Heart right ventricle (tissue), 16 donors: ENCODE data around the gene SDCBP2. TPM values are rescaled to one million over a fixed set of nuclear protein-coding genes. Genes with fewer than 3 reads are reported as not detected.
A peak's percentile ranks its signal among the peaks of the same experiment; 100 is the strongest.

Experiments used
- ATAC-seq, 8 donors: fragments of 200-7000 bp; cut with Tn5 transposase; one replicate each; pipeline ENCODE4 v1.9.1; 2020; ENCODE audit warnings: mild to moderate bottlenecking in 8 of 8, moderate library complexity in 8 of 8, moderate number of reproducible peaks in 1 of 8
- DNase-seq, 2 donors: peaks; one replicate each; pipeline ENCODE4 v3.0.0-alpha.2; 2020
- H3K27ac ChIP-seq, 10 donors: fragments of 200-600 bp; sonication (generic) in 2 of 10; one replicate each; pipeline versions ENCODE4 v1.5.0 to v1.8.0; 2020 to 2022; ENCODE audit warnings: mild to moderate bottlenecking in 3 of 10
- H3K27me3 ChIP-seq, 7 donors: fragments of 200-600 bp; one replicate each; pipeline ENCODE4 v1.8.0; 2021 to 2022; ENCODE audit warnings: mild to moderate bottlenecking in 2 of 7
- H3K36me3 ChIP-seq, 9 donors: fragments of 200-600 bp; sonication (generic) in 1 of 9; one replicate each; pipeline versions ENCODE4 v1.5.0 to v1.8.0; 2020 to 2022; ENCODE audit warnings: mild to moderate bottlenecking in 2 of 9
- H3K4me1 ChIP-seq, 9 donors: fragments of 200-600 bp; sonication (generic) in 1 of 9; one replicate each; pipeline versions ENCODE4 v1.5.0 to v1.8.0; 2020 to 2022; ENCODE audit warnings: mild to moderate bottlenecking in 4 of 9
- H3K4me3 ChIP-seq, 10 donors: fragments of 200-600 bp; sonication (generic) in 2 of 10; one replicate each; pipeline versions ENCODE4 v1.5.0 to v1.8.0; 2020 to 2022; ENCODE audit warnings: mild to moderate bottlenecking in 7 of 10, moderate library complexity in 2 of 10
- H3K9me3 ChIP-seq, 11 donors: fragments of 200-600 bp in 10 of 11; sonication (generic) in 2 of 11; one replicate each; pipeline versions ENCODE4 v1.5.0 to v1.8.0; 2013 to 2022; ENCODE audit warnings: mild to moderate bottlenecking in 2 of 11, control low read depth in 1 of 11, moderate library complexity in 1 of 11
- CTCF ChIP-seq, 9 donors: fragments of 200-600 bp; sonication (generic) in 2 of 9; IDR thresholded peaks; one replicate each; pipeline versions ENCODE4 v1.5.0 to v1.8.0; 2021 to 2022; ENCODE audit warnings: antibody characterized with exemption in 9 of 9, mild to moderate bottlenecking in 5 of 9, moderate library complexity in 1 of 9
- WGBS, 2 donors: extraction: QIAGEN DNeasy Blood & Tissue Kit; methylation state at CpG; one replicate each; pipeline ENCODE4 v1.1.7; 2013; ENCODE audit warnings: inconsistent platforms in 1 of 2; 5-methylcytosine and 5-hydroxymethylcytosine counted together
- intact Hi-C, 10 donors: fragments of 100-400 bp; cut with DNase I; formaldehyde crosslinking; loops; one replicate each; pipeline versions ENCODE4 v1.11.1 to v1.14.2; 2022
- polyA plus RNA-seq, 2 donors: library from polyadenylated mRNA; stranded (reverse); fragments of 200-250 nt; gene quantifications; one replicate each; pipeline ENCODE4 v1.2.3, GENCODE V29; 2013
- total RNA-seq, 10 donors: library from RNA; stranded (reverse); fragmentation: NEBNext Ultra II Directional in 3 of 10; extraction: Animal tissue kit (Norgen Biotek cat#: 25700) in 3 of 10; gene quantifications; one replicate each; pipeline versions ENCODE4 v1.2.1 to v1.2.4, GENCODE V29; 2021 to 2023
- donor health status: Arrhythmogenic right ventricular cardiomyopathy.
- donor health status: ischemic (EF 13 %, LVEDD 7.1; RV severe dilation, severe dysfunction).
- donor health status: healthy with polysubstance abuse.
- donor health status: DM: no; HTN: yes; CAD: no.
- donor health status: DM: no; HTN: no; CAD: no.
- donor health status: ischemic (EF 25% LVEDD 6.9; RV normal size, moderate dysfunction).
- donor health status: ischemic (EF 25% LVEDD 5.7; RV mildly dilated, moderate dysfunction).
- donor health status: healthy.
- donor health status: DM: yes; HTN: yes; CAD: no.
- donor health status: Ischemic cardiomyopathy.
- donor health status: ischemic (EF 35%, LVEDD 5.7; RV mildly dilated, moderate dysfunction).
- donor health status: nonischemic (EF 11% LVEDD 7.7; RV severe dilation, severe dysfunction).
- donor health status: DM: yes; HTN: yes; CAD: no.
- donor health status: PGD.
- donor health status: ischemic (EF 29% LVEDD 5.4; RV normal size, mild dysfunction).
- donor health status: nonischemic (EF 23%, LVEDD 6.1; RV moderate dilation, normal function).

Gene SDCBP2
- total and polyA plus RNA-seq, 12 donors, result 0.62 to 4.3 (median 2.0) TPM

DNA sequence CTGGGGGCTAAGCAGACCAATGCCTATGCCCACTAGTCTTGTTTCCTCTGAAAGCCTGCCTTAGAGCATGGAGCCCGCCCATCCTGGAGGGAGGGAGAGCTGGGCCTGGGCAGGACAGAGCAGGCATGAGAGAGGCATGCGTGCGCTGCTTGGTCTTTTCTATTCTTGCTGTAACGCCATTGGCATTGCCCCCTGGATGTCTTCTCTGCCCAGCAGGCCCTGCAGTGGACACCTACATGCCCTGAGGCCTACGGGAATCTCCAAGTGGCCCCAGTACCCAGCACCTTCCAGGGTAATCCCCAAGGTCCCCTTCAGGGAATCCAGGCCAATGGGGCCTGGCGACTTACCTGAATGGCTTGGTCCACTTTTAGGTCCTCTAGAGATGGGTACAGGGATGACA is 8.9 kb downstream of the SDCBP2 start:
- Histone ChIP-seq H3K27ac (peak overlapping the region in 4 of 10 donors; percentile 10 to 99 (median 94)), H3K4me3 (no peak overlapping the region), H3K27me3 (no peaks in the 10 kb centered on the region), H3K4me1 (peaks cover 6 to 51% (median 35%) of the 10 kb centered on the region in 9 donors), H3K9me3 (no peaks in the 10 kb centered on the region), H3K36me3 (no peaks in the 10 kb centered on the region)
- no peak for ATAC-seq
- no peak for DNase-seq
- TF ChIP-seq CTCF (IDR thresholded peaks at IDR 0.05), result no peak
- intact Hi-C loops, result no loop called here
- WGBS, 2 donors, result 94% methylated on average over 6 of the region's 6 CpGs

DNA sequence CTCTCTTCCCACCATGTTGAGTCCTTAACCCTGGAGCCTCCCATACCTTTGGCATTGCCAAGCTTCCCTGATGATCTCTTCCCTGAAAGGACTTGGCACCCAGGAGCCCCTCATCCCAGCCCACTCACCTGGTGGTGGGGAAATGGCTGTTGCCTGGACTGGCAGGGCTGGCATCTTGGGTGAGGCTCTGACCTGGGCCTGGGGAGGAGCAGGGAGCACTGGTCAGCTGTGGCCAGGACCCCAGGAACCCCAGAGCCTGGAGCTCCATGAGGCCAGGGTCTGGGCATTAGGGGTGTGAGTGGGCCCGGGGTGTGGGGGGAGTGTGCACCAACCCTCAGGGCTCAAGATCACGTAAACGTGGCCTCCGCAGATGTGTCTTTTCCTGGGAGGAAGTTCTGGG is 9.5 kb downstream of the SDCBP2 start:
- intact Hi-C loops, result no loop called here
- peak overlapping the region in 3 of 10 donors; percentile 9 to 99 (median 89) for H3K27ac ChIP-seq
- H3K4me3 ChIP-seq, result no peak overlapping the region
- H3K4me1 ChIP-seq, result peaks cover 2 to 45% (median 30%) of the 10 kb centered on the region in 9 donors
- ATAC-seq (no peak), DNase-seq (no peak)
- H3K27me3 ChIP-seq, result no peaks in the 10 kb centered on the region
- WGBS, 2 donors, result 83 to 96% methylated on average over 4 of the region's 4 CpGs
- H3K36me3 ChIP-seq, result no peaks in the 10 kb centered on the region
- H3K9me3 ChIP-seq, result no peaks in the 10 kb centered on the region
- no peak for TF ChIP-seq CTCF (IDR thresholded peaks at IDR 0.05)

GRCh38 chr20:1319051-1319450 is 9.9 kb downstream of the SDCBP2 start:
- ATAC-seq (no peak), DNase-seq (no peak)
- H3K4me3 ChIP-seq, result no peak overlapping the region
- no peak for TF ChIP-seq CTCF (IDR thresholded peaks at IDR 0.05)
- H3K27me3 ChIP-seq, result no peaks in the 10 kb centered on the region
- intact Hi-C loops, result no loop called here
- peak overlapping the region in 2 of 10 donors; percentile 9 to 99 for H3K27ac ChIP-seq
- H3K36me3 ChIP-seq, result no peaks in the 10 kb centered on the region
- H3K4me1 ChIP-seq, result peaks cover 2 to 44% (median 29%) of the 10 kb centered on the region in 9 donors
- H3K9me3 ChIP-seq, result no peaks in the 10 kb centered on the region
- 75 to 81% methylated on average over 4 of the region's 4 CpGs for WGBS, 2 donors

DNA sequence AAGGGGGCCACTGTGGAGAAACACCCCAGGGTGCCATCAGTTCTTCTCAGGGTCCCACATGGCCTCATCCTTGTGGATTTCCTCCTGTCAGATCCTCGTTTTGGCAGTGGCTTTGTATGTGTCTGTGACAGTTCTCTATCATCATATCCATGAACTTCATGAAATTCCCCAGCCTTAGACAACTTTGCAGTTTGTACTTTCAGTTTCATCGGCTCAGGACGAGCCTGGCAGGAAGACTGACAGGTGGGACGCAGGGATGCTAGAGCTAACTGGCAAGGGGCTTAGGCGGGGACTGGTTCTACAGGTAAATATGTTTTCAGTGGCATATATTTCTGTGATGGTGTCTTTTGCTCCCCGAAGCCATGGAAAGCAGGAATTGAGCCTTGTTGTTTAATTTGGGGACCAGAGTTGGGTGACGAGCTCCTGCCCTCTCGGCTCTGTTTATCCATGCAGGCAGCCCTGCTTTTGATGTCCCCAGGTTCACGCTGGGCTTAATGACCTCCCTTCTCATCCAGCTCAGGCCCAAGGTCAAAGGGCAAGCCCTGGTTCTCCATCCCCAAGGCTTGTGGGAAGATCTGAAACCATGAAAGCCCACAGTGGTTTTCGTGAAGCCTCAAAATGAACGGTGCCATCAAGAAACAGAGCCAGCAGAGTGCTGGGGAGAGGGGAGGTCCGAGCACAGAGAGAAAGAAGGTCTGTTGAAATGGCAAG is 11.2 kb downstream of the SDCBP2 start:
- no peak for ATAC-seq
- 65 to 66% methylated on average over 12 of the region's 12 CpGs for WGBS, 2 donors
- intact Hi-C loops, result no loop called here
- H3K9me3 ChIP-seq, result no peaks in the 10 kb centered on the region
- DNase-seq, result no peak
- TF ChIP-seq CTCF (IDR thresholded peaks at IDR 0.05), result no peak
- peaks cover 0 to 43% (median 32%) of the 10 kb centered on the region in 9 donors for H3K4me1 ChIP-seq
- no peaks in the 10 kb centered on the region for H3K36me3 ChIP-seq
- H3K4me3 ChIP-seq, result no peak overlapping the region
- peak overlapping the region in 1 of 10 donors; percentile 20 for H3K27ac ChIP-seq
- H3K27me3 ChIP-seq, result no peaks in the 10 kb centered on the region
